DOHH2 (cell line): ENCODE measurements around the gene EIF3J.

ENCODE experiments used
- EZH2phosphoT487 ChIP-seq: fragments of 200-600 bp; sonication (generic); IDR thresholded peaks from 2 replicates; pipeline ENCODE4 v1.6.1; 2017; ENCODE audit warnings: borderline replicate concordance, mild to moderate bottlenecking, antibody characterized with exemption, low read length, moderate library complexity, mixed read lengths
- TF ChIP-seq, protein P1 (sequence below): fragments of 200-600 bp; sonication (generic); IDR thresholded peaks from one replicate; pipeline ENCODE4 v1.5.1; 2014; ENCODE audit warnings: antibody characterized with exemption, mild to moderate bottlenecking, low read depth, low read length; ENCODE audit not compliant: poor library complexity, severe bottlenecking

DNA sequence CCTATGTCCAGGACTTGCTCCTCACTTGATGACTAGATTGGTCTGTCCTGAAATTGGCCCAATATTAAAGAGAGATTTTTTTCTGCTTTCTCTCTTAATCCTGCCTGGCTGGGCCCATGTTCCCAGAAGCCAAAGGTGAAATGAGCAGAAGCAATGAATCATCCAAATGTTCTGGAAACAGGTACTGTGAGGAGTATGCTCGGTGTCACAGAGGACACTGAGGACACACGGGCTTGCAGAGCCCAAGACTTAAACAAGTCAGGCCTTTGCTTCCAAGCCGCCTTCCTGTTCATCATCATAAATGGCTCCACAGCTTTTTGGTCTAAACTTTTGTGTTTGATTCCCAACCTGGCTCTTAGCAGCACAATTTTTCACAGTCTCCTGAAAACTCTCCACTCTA, 31.4 kb downstream of the EIF3J start:
- TF ChIP-seq, protein P1, sequence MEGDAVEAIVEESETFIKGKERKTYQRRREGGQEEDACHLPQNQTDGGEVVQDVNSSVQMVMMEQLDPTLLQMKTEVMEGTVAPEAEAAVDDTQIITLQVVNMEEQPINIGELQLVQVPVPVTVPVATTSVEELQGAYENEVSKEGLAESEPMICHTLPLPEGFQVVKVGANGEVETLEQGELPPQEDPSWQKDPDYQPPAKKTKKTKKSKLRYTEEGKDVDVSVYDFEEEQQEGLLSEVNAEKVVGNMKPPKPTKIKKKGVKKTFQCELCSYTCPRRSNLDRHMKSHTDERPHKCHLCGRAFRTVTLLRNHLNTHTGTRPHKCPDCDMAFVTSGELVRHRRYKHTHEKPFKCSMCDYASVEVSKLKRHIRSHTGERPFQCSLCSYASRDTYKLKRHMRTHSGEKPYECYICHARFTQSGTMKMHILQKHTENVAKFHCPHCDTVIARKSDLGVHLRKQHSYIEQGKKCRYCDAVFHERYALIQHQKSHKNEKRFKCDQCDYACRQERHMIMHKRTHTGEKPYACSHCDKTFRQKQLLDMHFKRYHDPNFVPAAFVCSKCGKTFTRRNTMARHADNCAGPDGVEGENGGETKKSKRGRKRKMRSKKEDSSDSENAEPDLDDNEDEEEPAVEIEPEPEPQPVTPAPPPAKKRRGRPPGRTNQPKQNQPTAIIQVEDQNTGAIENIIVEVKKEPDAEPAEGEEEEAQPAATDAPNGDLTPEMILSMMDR = no peak
- TF ChIP-seq EZH2phosphoT487 = no peak
